K562 (cell line): Measurements from ENCODE around the gene ERBB3. TPM values are rescaled to one million over a fixed set of nuclear protein-coding genes. Genes with fewer than 3 reads are reported as not detected.

ENCODE experiments used
- ETS2 ChIP-seq: IDR thresholded peaks from 2 replicates; pipeline ENCODE4 v1.6.1; 2016; ENCODE audit warnings: borderline replicate concordance, missing genetic modification characterization, mild to moderate bottlenecking, moderate library complexity, missing compliant biosample characterization; ENCODE audit not compliant: poor library complexity, severe bottlenecking
- JUNB ChIP-seq: fragments of 450-650 bp; formaldehyde crosslinking; conservative IDR thresholded peaks from 2 replicates; pipeline ENCODE4 v1.4.0; 2020; ENCODE audit warnings: mild to moderate bottlenecking
- JUND ChIP-seq, 2 experiments: IDR thresholded peaks; 2 replicates in 1 of 2; 3 replicates in 1 of 2; pipeline ENCODE4 v1.6.1; 2011; ENCODE audit warnings: borderline replicate concordance in 2 of 2, low read depth in 2 of 2, low read length in 2 of 2, improper control_type of control experiment in 1 of 2, missing biosample characterization in 1 of 2, missing genetic modification characterization in 1 of 2, missing genetic modification reagents in 1 of 2
- MTF1 ChIP-seq: fragments of 250-450 bp; sonication (Bioruptor Pico); IDR thresholded peaks from 2 replicates; pipeline ENCODE4 v1.9.0; 2021; ENCODE audit warnings: moderate library complexity, mild to moderate bottlenecking, inconsistent platforms, borderline replicate concordance
- NFE2 ChIP-seq: IDR thresholded peaks from 2 replicates; pipeline ENCODE4 v1.6.1; 2014; ENCODE audit warnings: antibody characterized with exemption, low read depth
- RBM25 ChIP-seq: fragments of 200-400 bp; formaldehyde crosslinking; IDR thresholded peaks from 2 replicates; pipeline ENCODE4 v1.6.1; 2018; ENCODE audit warnings: low read length, low read depth, moderate library complexity; ENCODE audit not compliant: severe bottlenecking
- ZC3H8 ChIP-seq: fragments of 450-650 bp; IDR thresholded peaks from 2 replicates; pipeline ENCODE4 v1.6.1; 2017
- ZFX ChIP-seq: sonication (generic); formaldehyde crosslinking; IDR thresholded peaks from 2 replicates; pipeline ENCODE4 v1.8.0; 2022; ENCODE audit warnings: mild to moderate bottlenecking, missing genetic modification reagents, moderate library complexity
- ZNF23 ChIP-seq: fragments of 250-450 bp; sonication (Bioruptor Pico); IDR thresholded peaks from 2 replicates; pipeline ENCODE4 v1.4.0; 2020; ENCODE audit warnings: mild to moderate bottlenecking
- ZNF311 ChIP-seq: fragments of 250-450 bp; sonication (Bioruptor Pico); IDR thresholded peaks from 2 replicates; pipeline ENCODE4 v1.4.0; 2020; ENCODE audit warnings: mild to moderate bottlenecking, moderate library complexity
- ZNF444 ChIP-seq: fragments of 250-450 bp; sonication (Bioruptor Pico); IDR thresholded peaks from 2 replicates; pipeline ENCODE4 v1.4.0; 2020; ENCODE audit warnings: mild to moderate bottlenecking, moderate library complexity
- ZNF584 ChIP-seq: fragments of 200-800 bp; sonication (Bioruptor generic); IDR thresholded peaks from 2 replicates; pipeline ENCODE4 v1.6.1; 2016; ENCODE audit warnings: low read depth, mild to moderate bottlenecking, missing genetic modification characterization, missing compliant biosample characterization
- polyA plus RNA-seq, 8 experiments: library from polyadenylated mRNA; depleted of rRNA in 4 of 8; stranded (reverse) in 5 of 8; unstranded in 3 of 8; fragments of >200 nt; fragmentation: Nextera tagmentation in 2 of 8; fragmentation: Illumina TruSeq in 1 of 8; extraction: Ambion mirVana in 2 of 8; extraction: Trizol in 1 of 8; gene quantifications; 2 replicates each; pipeline versions ENCODE4 v1.2.1 to v1.2.3, GENCODE V29; 2011 to 2014; ENCODE audit warnings: inconsistent platforms in 1 of 8, missing spikeins in 1 of 8
- total RNA-seq, 7 experiments: library from RNA; depleted of rRNA in 6 of 7; stranded (reverse); fragments of >200 nt in 6 of 7; fragmentation: Illumina TruSeq in 2 of 7; extraction: Trizol in 2 of 7; gene quantifications; 2 replicates each; pipeline versions ENCODE4 v1.2.1 to v1.2.3, GENCODE V29; 2011 to 2021; ENCODE audit warnings: low replicate concordance in 1 of 7
- TF ChIP-seq, protein P1 (sequence below), 2 experiments: fragments of 450-650 bp; IDR thresholded peaks; 2 replicates each; pipeline ENCODE4 v1.6.1; 2016
- TF ChIP-seq, protein P2 (sequence below): sonication (generic); formaldehyde crosslinking; IDR thresholded peaks from 2 replicates; pipeline ENCODE4 v1.8.0; 2022; ENCODE audit warnings: mild to moderate bottlenecking, missing genetic modification reagents
- TF ChIP-seq, protein P3 (sequence below): fragments of 200-800 bp; sonication (Bioruptor generic); IDR thresholded peaks from 2 replicates; pipeline ENCODE4 v1.6.1; 2017; ENCODE audit warnings: missing genetic modification characterization, missing compliant biosample characterization
- TF ChIP-seq, protein P4 (sequence below): sonication (generic); formaldehyde crosslinking; IDR thresholded peaks from 2 replicates; pipeline ENCODE4 v1.8.0; 2022; ENCODE audit warnings: missing genetic modification reagents, mild to moderate bottlenecking, moderate library complexity, borderline replicate concordance
- TF ChIP-seq, protein P5 (sequence below): IDR thresholded peaks from 2 replicates; pipeline ENCODE4 v1.6.1; 2011; ENCODE audit not compliant: insufficient read length; ENCODE audit errors: extremely low read depth
- TF ChIP-seq, protein P6 (sequence below), 2 experiments: fragments of 250-450 bp in 1 of 2; fragments of 450-650 bp in 1 of 2; sonication (Bioruptor Pico) in 1 of 2; IDR thresholded peaks; 2 replicates each; pipeline versions ENCODE4 v1.6.1 to v1.8.0; 2016 to 2021; ENCODE audit warnings: mild to moderate bottlenecking in 2 of 2, moderate library complexity in 2 of 2, missing compliant biosample characterization in 1 of 2, missing genetic modification characterization in 1 of 2
- TF ChIP-seq, protein P7 (sequence below): fragments of 450-650 bp; conservative IDR thresholded peaks from 2 replicates; pipeline ENCODE4 v1.6.1; 2016; ENCODE audit warnings: missing genetic modification characterization, low read depth, mild to moderate bottlenecking, control low read depth, missing compliant biosample characterization

Gene ERBB3
- total and polyA plus RNA-seq, 9 of the 15 experiments (the other 6 are each of a cell fraction or from before 2014, with no cell fraction given), result 1.5 to 5.4 (median 3.8) TPM

DNA sequence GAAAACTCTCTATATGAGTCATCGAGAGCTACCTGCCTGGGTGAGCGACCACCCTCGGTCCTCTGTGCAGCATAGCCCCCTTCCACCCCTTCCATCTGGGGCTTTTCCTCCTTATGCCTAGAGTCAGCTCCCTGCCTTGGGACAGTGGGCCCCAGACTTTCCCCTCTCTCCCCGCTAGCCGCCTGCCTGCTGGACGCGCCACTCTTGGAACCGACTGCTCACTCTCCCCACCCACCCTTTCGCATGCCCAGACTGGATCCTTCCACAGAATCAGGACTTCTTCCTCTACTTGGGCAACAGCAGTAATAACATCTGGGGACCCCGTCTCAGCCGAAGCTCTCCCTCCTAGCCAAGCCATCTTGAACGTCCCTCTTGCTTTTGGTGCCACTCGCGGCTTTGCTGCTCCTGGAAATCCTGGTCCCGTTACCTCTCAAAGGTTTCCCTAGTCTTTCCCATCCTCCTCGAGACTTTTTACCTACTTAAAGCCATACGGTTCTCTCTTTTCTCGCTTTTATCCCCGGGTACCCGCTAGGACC is 48.8 kb downstream of the ERBB3 start (continued):
- TF ChIP-seq, protein P1, sequence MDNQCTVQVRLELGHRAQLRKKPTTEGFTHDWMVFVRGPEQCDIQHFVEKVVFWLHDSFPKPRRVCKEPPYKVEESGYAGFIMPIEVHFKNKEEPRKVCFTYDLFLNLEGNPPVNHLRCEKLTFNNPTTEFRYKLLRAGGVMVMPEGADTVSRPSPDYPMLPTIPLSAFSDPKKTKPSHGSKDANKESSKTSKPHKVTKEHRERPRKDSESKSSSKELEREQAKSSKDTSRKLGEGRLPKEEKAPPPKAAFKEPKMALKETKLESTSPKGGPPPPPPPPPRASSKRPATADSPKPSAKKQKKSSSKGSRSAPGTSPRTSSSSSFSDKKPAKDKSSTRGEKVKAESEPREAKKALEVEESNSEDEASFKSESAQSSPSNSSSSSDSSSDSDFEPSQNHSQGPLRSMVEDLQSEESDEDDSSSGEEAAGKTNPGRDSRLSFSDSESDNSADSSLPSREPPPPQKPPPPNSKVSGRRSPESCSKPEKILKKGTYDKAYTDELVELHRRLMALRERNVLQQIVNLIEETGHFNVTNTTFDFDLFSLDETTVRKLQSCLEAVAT (IDR thresholded peaks at IDR 0.05), result peak; percentile 57 to 78; a peak in 2 of 4 replicates
- 0 out of 2 replicates have a peak, but pooled peaks have one; percentile 31 for TF ChIP-seq JUND (IDR thresholded peaks at IDR 0.05; ENCODE audit: borderline replicate concordance, low read depth, low read length)
- no peak for TF ChIP-seq JUND (tag; IDR thresholded peaks at IDR 0.05; ENCODE audit: borderline replicate concordance, low read depth, low read length)
- no peak for TF ChIP-seq ZNF584
- TF ChIP-seq MTF1, result no peak
- TF ChIP-seq, protein P2, sequence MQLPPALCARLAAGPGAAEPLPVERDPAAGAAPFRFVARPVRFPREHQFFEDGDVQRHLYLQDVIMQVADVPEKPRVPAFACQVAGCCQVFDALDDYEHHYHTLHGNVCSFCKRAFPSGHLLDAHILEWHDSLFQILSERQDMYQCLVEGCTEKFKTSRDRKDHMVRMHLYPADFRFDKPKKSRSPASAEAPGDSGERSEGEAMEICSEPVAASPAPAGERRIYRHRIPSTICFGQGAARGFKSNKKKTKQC (CRISPR knock-in tag), result no peak; the same call in 1 of the 2 replicates
- TF ChIP-seq, protein P3, sequence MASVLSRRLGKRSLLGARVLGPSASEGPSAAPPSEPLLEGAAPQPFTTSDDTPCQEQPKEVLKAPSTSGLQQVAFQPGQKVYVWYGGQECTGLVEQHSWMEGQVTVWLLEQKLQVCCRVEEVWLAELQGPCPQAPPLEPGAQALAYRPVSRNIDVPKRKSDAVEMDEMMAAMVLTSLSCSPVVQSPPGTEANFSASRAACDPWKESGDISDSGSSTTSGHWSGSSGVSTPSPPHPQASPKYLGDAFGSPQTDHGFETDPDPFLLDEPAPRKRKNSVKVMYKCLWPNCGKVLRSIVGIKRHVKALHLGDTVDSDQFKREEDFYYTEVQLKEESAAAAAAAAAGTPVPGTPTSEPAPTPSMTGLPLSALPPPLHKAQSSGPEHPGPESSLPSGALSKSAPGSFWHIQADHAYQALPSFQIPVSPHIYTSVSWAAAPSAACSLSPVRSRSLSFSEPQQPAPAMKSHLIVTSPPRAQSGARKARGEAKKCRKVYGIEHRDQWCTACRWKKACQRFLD, result no peak
- TF ChIP-seq NFE2, result no peak
- peak; percentile 26; the same call in 1 of the 2 replicates for TF ChIP-seq ZFX (CRISPR knock-in tag)
- no peak for TF ChIP-seq ZNF23 (CRISPR knock-in tag)
- TF ChIP-seq ZNF444 (CRISPR knock-in tag), result 0 out of 2 replicates have a peak, but pooled peaks have one; percentile 5
- no peak for TF ChIP-seq ETS2 (tag)
- no peak for TF ChIP-seq ZC3H8
- TF ChIP-seq, protein P4, sequence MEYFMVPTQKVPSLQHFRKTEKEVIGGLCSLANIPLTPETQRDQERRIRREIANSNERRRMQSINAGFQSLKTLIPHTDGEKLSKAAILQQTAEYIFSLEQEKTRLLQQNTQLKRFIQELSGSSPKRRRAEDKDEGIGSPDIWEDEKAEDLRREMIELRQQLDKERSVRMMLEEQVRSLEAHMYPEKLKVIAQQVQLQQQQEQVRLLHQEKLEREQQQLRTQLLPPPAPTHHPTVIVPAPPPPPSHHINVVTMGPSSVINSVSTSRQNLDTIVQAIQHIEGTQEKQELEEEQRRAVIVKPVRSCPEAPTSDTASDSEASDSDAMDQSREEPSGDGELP (CRISPR knock-in tag), result no peak
- no peak for TF ChIP-seq ZNF311
- no peak for TF ChIP-seq RBM25
- TF ChIP-seq, protein P5, sequence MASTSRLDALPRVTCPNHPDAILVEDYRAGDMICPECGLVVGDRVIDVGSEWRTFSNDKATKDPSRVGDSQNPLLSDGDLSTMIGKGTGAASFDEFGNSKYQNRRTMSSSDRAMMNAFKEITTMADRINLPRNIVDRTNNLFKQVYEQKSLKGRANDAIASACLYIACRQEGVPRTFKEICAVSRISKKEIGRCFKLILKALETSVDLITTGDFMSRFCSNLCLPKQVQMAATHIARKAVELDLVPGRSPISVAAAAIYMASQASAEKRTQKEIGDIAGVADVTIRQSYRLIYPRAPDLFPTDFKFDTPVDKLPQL, result no peak
- TF ChIP-seq, protein P6, sequence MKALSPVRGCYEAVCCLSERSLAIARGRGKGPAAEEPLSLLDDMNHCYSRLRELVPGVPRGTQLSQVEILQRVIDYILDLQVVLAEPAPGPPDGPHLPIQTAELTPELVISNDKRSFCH (CRISPR knock-in tag; IDR thresholded peaks at IDR 0.05), result no peak
- TF ChIP-seq, protein P6 (tag; IDR thresholded peaks at IDR 0.05), result no peak
- no peak for TF ChIP-seq JUNB (CRISPR knock-in tag)
- TF ChIP-seq, protein P7, sequence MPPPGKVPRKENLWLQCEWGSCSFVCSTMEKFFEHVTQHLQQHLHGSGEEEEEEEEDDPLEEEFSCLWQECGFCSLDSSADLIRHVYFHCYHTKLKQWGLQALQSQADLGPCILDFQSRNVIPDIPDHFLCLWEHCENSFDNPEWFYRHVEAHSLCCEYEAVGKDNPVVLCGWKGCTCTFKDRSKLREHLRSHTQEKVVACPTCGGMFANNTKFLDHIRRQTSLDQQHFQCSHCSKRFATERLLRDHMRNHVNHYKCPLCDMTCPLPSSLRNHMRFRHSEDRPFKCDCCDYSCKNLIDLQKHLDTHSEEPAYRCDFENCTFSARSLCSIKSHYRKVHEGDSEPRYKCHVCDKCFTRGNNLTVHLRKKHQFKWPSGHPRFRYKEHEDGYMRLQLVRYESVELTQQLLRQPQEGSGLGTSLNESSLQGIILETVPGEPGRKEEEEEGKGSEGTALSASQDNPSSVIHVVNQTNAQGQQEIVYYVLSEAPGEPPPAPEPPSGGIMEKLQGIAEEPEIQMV (tag), result no peak
